C4-2B (cell line): ENCODE data around the gene HIVEP2.
"Not testable (repeated sequence)": the region's sequence is repeated elsewhere in the genome, so short reads cannot be mapped to it uniquely, and the experiment has no call there.

ENCODE experiments used
- ZFX ChIP-seq: fragments of 450-650 bp; IDR thresholded peaks from 2 replicates; pipeline ENCODE4 v1.6.1; 2017
- TF ChIP-seq, protein P1 (sequence below): fragments of 450-650 bp; conservative IDR thresholded peaks from 2 replicates; pipeline ENCODE4 v1.5.1; 2017; ENCODE audit warnings: mild to moderate bottlenecking

- TF ChIP-seq, protein P1, sequence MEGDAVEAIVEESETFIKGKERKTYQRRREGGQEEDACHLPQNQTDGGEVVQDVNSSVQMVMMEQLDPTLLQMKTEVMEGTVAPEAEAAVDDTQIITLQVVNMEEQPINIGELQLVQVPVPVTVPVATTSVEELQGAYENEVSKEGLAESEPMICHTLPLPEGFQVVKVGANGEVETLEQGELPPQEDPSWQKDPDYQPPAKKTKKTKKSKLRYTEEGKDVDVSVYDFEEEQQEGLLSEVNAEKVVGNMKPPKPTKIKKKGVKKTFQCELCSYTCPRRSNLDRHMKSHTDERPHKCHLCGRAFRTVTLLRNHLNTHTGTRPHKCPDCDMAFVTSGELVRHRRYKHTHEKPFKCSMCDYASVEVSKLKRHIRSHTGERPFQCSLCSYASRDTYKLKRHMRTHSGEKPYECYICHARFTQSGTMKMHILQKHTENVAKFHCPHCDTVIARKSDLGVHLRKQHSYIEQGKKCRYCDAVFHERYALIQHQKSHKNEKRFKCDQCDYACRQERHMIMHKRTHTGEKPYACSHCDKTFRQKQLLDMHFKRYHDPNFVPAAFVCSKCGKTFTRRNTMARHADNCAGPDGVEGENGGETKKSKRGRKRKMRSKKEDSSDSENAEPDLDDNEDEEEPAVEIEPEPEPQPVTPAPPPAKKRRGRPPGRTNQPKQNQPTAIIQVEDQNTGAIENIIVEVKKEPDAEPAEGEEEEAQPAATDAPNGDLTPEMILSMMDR, result not testable (repeated sequence)
- not testable (repeated sequence) for TF ChIP-seq ZFX
These were observed 26.0 kb upstream of the HIVEP2 start for GRCh38 chr6:142970941-142971340.
